NCI-H2171 treated with DMSO at 0.1 percent for 48 hours (cell line): ENCODE measurements around the gene PRAMEF7.
"Not testable (repeated sequence)": the region's sequence is repeated elsewhere in the genome, so short reads cannot be mapped to it uniquely, and the experiment has no call there.

Experiments used
- DNase-seq: peaks from one replicate; lab custom pipeline; 2025; lab: John Stamatoyannopoulos, UW

The PRAMEF7 gene

GRCh38 chr1:12916310-12916709 lies at the start of gene PRAMEF7:
PRAMEF7 (plus strand) TSS chr1:12916610; CDS start chr1:12917693, 1,083 bp downstream.
- not testable (repeated sequence) for DNase-seq

- not testable (repeated sequence) for DNase-seq
Measured at GRCh38 chr1:12878453-12878852, 38.0 kb upstream of the PRAMEF7 start.

DNA sequence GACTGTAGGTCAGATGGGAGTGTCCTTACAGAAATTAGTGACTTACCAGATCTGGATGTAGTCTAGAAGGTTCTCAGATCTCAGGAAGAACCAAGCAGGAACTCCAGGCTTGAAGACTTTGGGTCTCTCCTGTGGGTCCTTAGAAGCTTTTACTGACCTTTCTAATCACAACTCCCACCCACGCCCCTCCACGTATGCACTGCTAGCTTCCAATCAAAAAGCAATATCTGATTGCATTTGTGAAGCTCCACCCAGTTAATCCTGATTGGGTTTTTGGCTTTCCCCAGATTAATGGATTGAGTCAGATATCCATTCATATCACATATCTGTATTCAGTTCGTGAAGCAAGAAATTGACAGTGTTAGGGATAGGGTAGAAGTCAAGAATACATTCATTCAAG lies 30.3 kb upstream of the PRAMEF7 start, which contains the start of gene PRAMEF4:
Gene PRAMEF4, minus strand, starts transcription at position 101 of the 400 bp plus-strand sequence. CDS start 2,807 bp downstream, outside the sequence.
- DNase-seq, result not testable (repeated sequence)

- not testable (repeated sequence) for DNase-seq
Measured at GRCh38 chr1:12898170-12898569, 18.2 kb upstream of the PRAMEF7 start, which contains the start of gene PRAMEF10. PRAMEF10 (minus strand) TSS chr1:12898270; CDS start chr1:12895847, 2,423 bp downstream.

- DNase-seq, result not testable (repeated sequence)
Measured at GRCh38 chr1:12899186-12899585, 17.2 kb upstream of the PRAMEF7 start.

- DNase-seq, result not testable (repeated sequence)
Measured at GRCh38 chr1:12903793-12904572, 12.4 kb upstream of the PRAMEF7 start.

- not testable (repeated sequence) for DNase-seq
Measured at GRCh38 chr1:12921749-12922148, 5.3 kb downstream of the PRAMEF7 start.

DNA sequence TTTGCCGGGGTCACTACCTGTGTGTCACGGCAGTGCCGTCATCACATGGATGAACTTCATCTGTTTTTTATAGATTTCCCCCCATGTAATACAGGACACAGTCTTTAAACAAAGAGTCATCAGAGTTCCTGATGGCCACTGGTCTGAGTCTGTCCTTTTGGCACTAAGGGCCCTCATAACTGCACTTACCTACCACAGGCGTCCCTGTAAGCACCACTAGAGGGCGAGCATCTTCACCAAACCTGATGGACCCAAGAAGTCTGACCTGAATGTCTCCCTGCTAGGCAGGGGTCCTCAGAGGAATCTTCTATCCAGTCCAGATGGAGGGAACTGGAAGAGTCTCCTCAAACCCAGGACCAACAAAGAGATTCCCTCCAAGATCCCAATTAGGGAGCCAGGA lies 8.0 kb downstream of the PRAMEF7 start:
- not testable (repeated sequence) for DNase-seq

GRCh38 chr1:12947480-12947879 lies 31.1 kb downstream of the PRAMEF7 start, which contains the start of gene PRAMEF6:
PRAMEF6 (minus strand) TSS chr1:12947580; CDS start chr1:12942518, 5,062 bp downstream.
- not testable (repeated sequence) for DNase-seq
